DMS53 treated with DMSO at 0.1 percent for 48 hours (cell line): ENCODE results near the gene TSR1.

Source experiments
- DNase-seq: peaks from one replicate; lab custom pipeline; 2025; ENCODE audit not compliant: unreplicated experiment; lab: John Stamatoyannopoulos, UW

Gene TSR1

DNA sequence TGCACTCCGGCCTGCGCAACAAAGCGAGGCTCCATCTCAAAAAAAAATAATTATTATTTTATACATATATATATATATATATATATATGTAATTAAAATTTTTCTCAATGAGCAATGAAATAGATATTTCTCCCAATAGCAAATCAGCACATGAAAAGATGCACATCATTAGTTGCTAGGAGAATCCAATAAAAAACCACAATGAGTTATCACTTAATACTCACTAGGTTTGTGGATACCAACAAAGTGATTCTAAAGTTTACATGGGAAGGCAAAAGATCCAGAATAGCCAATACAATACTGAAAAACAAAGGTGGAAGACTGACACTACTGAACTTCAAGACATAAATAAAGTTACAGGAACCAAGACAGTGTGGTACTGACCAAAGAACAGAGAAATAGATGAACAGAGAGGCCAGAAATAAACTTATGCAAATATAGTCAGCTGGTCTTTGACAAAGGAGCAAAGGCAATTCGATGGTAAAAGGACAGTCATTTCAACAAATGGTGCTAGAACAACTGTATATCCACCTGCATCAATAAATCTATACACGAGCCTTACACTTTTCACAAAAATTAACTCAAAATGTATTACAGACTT lies 46.3 kb downstream of the TSR1 start:
- no peak for DNase-seq

DNA sequence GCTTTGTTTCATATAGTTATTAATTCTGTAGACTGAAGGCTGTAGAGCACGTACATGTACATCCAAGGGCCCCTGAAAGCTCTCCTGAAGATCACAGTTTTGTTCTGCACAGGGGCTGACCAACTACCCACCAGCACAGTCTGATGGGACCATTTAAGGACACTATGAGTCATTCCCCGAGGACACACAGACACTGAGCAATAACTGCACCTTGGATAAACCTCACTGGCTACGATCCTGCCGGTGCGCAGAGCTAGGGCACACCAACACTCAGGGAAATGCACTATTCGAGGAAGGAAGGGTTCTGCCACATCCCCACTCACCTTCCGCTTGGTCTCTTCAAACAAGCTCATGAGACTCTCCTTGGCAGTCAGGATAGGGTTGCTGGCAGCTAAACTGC lies 53.0 kb downstream of the TSR1 start:
- no peak for DNase-seq

DNA sequence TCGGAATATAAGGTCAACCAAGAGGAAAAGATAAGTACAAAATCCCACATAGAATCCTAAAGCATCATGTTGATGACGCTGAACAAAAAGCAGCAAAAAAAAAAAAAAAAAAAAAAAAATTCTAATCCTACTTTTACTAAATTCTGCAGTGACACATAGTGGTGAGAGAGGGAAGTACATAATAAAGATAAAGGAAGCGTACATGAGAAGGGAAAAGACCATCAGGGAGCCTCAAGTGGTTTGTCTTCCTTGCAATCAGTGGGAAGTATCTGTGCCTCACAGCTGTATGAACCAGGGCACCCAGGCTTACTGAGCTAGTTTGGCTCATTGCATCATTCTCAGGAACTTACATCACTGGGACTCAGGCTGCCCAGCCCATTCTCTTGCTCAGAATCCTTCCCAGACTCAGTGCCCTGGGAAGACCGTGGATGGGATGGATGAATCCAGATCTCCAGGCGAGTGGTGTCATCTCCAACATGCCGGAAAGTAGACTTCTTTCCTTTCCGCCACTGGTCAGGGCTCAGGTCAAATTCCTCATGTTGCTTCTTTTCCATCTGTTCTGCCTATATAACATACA lies 53.9 kb downstream of the TSR1 start:
- DNase-seq: peak; percentile 44

DNA sequence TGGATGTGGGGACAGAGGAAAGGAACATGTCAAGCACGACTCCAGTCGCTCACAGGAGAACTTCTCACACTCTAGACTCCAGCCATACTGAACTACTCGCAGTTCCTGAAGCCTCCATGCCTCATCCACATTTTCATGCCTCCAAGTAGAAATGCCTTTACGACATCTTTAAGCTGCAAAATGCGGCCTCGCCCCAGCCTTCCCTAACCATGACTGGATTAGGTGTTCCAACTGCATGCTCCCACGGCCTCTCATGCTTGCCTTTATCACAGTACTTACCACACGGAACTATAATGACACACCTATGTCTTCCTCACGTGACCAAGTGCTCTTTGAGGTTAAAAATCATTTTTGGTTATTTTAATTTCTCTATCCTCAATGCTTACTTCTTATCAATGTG lies 56.5 kb downstream of the TSR1 start:
- no peak for DNase-seq

DNA sequence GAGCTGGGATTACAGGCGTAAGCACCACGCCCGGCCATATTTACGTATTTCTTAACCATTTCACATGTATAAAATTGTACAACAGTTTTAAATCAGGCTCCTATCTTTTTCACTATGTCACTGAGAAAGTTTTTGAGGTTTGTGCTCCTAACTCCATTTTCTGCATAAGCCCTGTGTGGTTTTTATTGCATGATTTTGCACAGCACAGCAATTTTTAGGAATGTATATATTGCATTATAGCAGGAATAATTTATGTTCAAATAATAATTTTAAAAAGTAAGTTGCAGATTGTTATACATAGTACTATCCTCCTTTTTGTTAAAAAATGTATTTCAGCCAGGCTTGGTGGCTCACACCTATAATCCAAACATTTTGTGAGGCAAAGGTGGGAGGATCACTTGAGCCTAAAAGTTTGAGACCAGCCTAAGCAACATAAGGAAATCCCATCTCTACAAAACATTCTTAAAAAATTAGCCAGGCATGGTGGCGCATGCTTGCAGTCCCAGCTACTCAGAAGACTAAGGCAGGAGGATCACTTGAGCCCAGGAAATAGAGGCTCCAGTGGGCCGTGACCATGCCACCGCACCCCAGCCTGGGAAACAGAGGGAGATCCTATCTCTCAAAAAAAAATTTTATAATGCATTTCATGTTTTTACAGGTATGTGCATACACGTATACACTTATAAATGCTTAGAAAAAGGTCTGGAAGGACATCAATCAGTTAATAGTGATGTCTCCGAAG lies 58.7 kb downstream of the TSR1 start:
- DNase-seq: no peak

DNA sequence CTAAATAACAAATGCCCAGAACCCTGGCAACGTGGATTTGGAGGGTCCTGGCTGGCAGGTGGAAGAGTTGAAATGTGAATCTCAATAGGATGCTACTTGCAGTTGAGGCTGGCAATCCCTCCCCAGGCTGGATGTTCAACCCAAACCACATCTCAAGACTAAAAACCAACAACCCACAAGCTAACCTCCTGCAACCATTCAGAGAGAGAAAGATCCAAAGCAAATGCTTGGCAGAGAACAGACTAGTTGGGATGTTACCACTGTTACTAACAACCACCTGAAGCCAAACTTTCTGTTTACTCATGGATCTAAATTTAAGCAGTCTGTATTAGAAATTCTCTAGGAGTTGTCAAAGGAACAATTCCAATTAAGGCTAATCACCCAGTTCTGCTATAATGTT lies 60.5 kb downstream of the TSR1 start:
- DNase-seq: no peak

DNA sequence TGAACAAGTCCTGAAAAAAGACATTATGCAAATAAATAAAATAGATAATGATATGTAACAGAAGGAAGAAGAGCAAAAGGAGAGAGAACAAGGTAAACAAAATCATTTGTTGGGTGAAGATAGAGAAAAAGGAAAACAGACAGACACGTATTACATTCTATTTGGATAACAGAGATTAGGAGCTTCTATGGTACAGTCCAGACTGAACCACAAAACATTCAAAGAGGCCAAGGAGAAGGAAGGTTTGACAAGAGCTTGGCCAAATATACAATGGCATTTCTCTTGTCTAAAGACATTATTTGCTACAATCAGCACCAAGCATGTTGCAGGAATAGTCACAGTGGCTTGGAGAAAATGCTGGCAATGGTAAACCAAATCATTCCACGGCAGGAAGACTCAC lies 61.8 kb downstream of the TSR1 start:
- no peak for DNase-seq
